OCI-LY1 (cell line): ENCODE measurements around the gene DHRS9.

Source experiments
- H2AFZ ChIP-seq: fragments of 200-600 bp; sonication (generic), shearing (Covaris generic); 2 replicates; pipeline ENCODE4 v1.6.0; 2014; ENCODE audit warnings: antibody characterized with exemption, mild to moderate bottlenecking, low read length
- H3F3A ChIP-seq: fragments of 200-600 bp; sonication (generic), shearing (Covaris generic); 2 replicates; pipeline ENCODE4 v1.6.0; 2014; ENCODE audit warnings: mild to moderate bottlenecking, antibody characterized with exemption, low read length, moderate library complexity; ENCODE audit not compliant: insufficient read depth
- H3K27ac ChIP-seq: fragments of 200-600 bp; sonication (generic); 2 replicates; pipeline ENCODE4 v1.5.1; 2014; ENCODE audit warnings: low read length, mixed run types, mild to moderate bottlenecking, low read depth; ENCODE audit not compliant: poor library complexity, severe bottlenecking
- H3K27me3 ChIP-seq: fragments of 200-600 bp; sonication (generic); 2 replicates; pipeline ENCODE4 v1.6.0; 2014; ENCODE audit warnings: antibody characterized with exemption, mild to moderate bottlenecking, low read length, moderate library complexity; ENCODE audit not compliant: insufficient read depth
- H3K36me3 ChIP-seq: fragments of 200-600 bp; sonication (generic); 2 replicates; pipeline ENCODE4 v1.6.1; 2014; ENCODE audit warnings: mild to moderate bottlenecking, antibody characterized with exemption, low read length, moderate library complexity, mixed read lengths; ENCODE audit not compliant: insufficient read depth
- H3K4me1 ChIP-seq: fragments of 200-600 bp; sonication (generic); 2 replicates; pipeline ENCODE4 v1.5.1; 2014; ENCODE audit warnings: mild to moderate bottlenecking, low read length, moderate library complexity; ENCODE audit not compliant: insufficient read depth, severe bottlenecking
- H3K4me2 ChIP-seq: fragments of 200-600 bp; sonication (generic), shearing (Covaris generic); 2 replicates; pipeline ENCODE4 v1.6.1; 2014; ENCODE audit warnings: low read length
- H3K4me3 ChIP-seq: fragments of 200-600 bp; sonication (generic); 2 replicates; pipeline ENCODE4 v1.5.1; 2014; ENCODE audit warnings: low read length, low read depth, mild to moderate bottlenecking, mixed read lengths; ENCODE audit not compliant: poor library complexity, severe bottlenecking
- H3K79me2 ChIP-seq: fragments of 200-600 bp; shearing (Covaris generic); 2 replicates; pipeline ENCODE4 v1.6.1; 2016; ENCODE audit warnings: mixed run types, low read length, mixed read lengths; ENCODE audit not compliant: insufficient read depth
- H3K9ac ChIP-seq: fragments of 200-600 bp; sonication (generic), shearing (Covaris generic); 2 replicates; pipeline ENCODE4 v1.6.1; 2014; ENCODE audit warnings: mild to moderate bottlenecking, low read length, mixed read lengths
- H3K9me2 ChIP-seq: fragments of 200-600 bp; sonication (generic), shearing (Covaris generic); 2 replicates; pipeline ENCODE4 v1.6.1; 2014; ENCODE audit warnings: low read depth, mild to moderate bottlenecking, low read length, mixed read lengths
- H3K9me3 ChIP-seq: fragments of 200-600 bp; shearing (Covaris generic); 2 replicates; pipeline ENCODE4 v1.6.1; 2014; ENCODE audit warnings: low read length, mixed read lengths
- H4K20me1 ChIP-seq: fragments of 200-600 bp; sonication (generic), shearing (Covaris generic); 2 replicates; pipeline ENCODE4 v1.6.0; 2016; ENCODE audit warnings: mild to moderate bottlenecking, low read length; ENCODE audit not compliant: insufficient read depth
- CTCF ChIP-seq: fragments of 200-600 bp; sonication (generic), shearing (Covaris generic); IDR thresholded peaks from 2 replicates; pipeline ENCODE4 v1.5.1; 2017; ENCODE audit warnings: mild to moderate bottlenecking, antibody characterized with exemption, low read length, moderate library complexity, mixed read lengths
- EZH2 ChIP-seq: fragments of 200-600 bp; sonication (generic), shearing (Covaris generic); IDR thresholded peaks from 2 replicates; pipeline ENCODE4 v1.8.0; 2017; ENCODE audit warnings: borderline replicate concordance, mixed run types, mild to moderate bottlenecking, antibody characterized with exemption, low read length, moderate library complexity, mixed read lengths

The DHRS9 gene

GRCh38 chr2:169116993-169117392, 47.6 kb downstream of the DHRS9 start:
- TF ChIP-seq EZH2 (no peak), CTCF (no peak)
- Histone ChIP-seq H4K20me1 (no peaks in the 10 kb centered on the region), H3K9me3 (no peaks in the 10 kb centered on the region), H3K36me3 (no peaks in the 10 kb centered on the region), H3K4me2 (no peak overlapping the region), H3K9ac (no peak overlapping the region), H3K4me3 (no peak overlapping the region), H3K9me2 (no peaks in the 10 kb centered on the region), H3K4me1 (no peaks in the 10 kb centered on the region), H3K27ac (no peak overlapping the region), H3K27me3 (no peaks in the 10 kb centered on the region), H3F3A (no peaks in the 10 kb centered on the region), H3K79me2 (no peaks in the 10 kb centered on the region), H2AFZ (no peak overlapping the region)

- Histone ChIP-seq H3K9me2 (no peaks in the 10 kb centered on the region), H3K27me3 (no peaks in the 10 kb centered on the region), H3K27ac (no peak overlapping the region), H3K79me2 (no peaks in the 10 kb centered on the region), H4K20me1 (no peaks in the 10 kb centered on the region), H3K4me1 (no peaks in the 10 kb centered on the region), H3K9me3 (no peaks in the 10 kb centered on the region), H3K4me3 (no peak overlapping the region), H3K4me2 (no peak overlapping the region), H3K9ac (no peak overlapping the region), H3K36me3 (no peaks in the 10 kb centered on the region), H2AFZ (no peak overlapping the region), H3F3A (no peaks in the 10 kb centered on the region)
- no peak for TF ChIP-seq CTCF
Observed at GRCh38 chr2:169118060-169118459, 48.7 kb downstream of the DHRS9 start.

GRCh38 chr2:169119123-169119760, 49.9 kb downstream of the DHRS9 start:
- H3K9ac ChIP-seq: no peak overlapping the region
- no peaks in the 10 kb centered on the region for H3F3A ChIP-seq
- H4K20me1 ChIP-seq: no peaks in the 10 kb centered on the region
- no peak for TF ChIP-seq EZH2
- TF ChIP-seq CTCF: no peak
- no peak overlapping the region for H3K27ac ChIP-seq
- H3K4me3 ChIP-seq: no peak overlapping the region
- H3K79me2 ChIP-seq: no peaks in the 10 kb centered on the region
- H2AFZ ChIP-seq: no peak overlapping the region
- H3K9me2 ChIP-seq: no peaks in the 10 kb centered on the region
- H3K9me3 ChIP-seq: no peaks in the 10 kb centered on the region
- no peaks in the 10 kb centered on the region for H3K36me3 ChIP-seq
- H3K27me3 ChIP-seq: no peaks in the 10 kb centered on the region
- no peaks in the 10 kb centered on the region for H3K4me1 ChIP-seq
- no peak overlapping the region for H3K4me2 ChIP-seq
